ENCODE measurements around the gene CARD8.
"Not testable (repeated sequence)": the region's sequence is repeated elsewhere in the genome, so short reads cannot be mapped to it uniquely, and the experiment has no call there.

The CARD8 gene

GRCh38 chr19:48247212-48247611 is 8.5 kb downstream of the CARD8 start:
- no peak overlapping the region for H3K27ac ChIP-seq
- no peak for TF ChIP-seq ZFX (IDR thresholded peaks at IDR 0.05; ENCODE audit: borderline replicate concordance)
- TF ChIP-seq, protein P1, sequence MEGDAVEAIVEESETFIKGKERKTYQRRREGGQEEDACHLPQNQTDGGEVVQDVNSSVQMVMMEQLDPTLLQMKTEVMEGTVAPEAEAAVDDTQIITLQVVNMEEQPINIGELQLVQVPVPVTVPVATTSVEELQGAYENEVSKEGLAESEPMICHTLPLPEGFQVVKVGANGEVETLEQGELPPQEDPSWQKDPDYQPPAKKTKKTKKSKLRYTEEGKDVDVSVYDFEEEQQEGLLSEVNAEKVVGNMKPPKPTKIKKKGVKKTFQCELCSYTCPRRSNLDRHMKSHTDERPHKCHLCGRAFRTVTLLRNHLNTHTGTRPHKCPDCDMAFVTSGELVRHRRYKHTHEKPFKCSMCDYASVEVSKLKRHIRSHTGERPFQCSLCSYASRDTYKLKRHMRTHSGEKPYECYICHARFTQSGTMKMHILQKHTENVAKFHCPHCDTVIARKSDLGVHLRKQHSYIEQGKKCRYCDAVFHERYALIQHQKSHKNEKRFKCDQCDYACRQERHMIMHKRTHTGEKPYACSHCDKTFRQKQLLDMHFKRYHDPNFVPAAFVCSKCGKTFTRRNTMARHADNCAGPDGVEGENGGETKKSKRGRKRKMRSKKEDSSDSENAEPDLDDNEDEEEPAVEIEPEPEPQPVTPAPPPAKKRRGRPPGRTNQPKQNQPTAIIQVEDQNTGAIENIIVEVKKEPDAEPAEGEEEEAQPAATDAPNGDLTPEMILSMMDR (IDR thresholded peaks at IDR 0.05), result no peak

GRCh38 chr19:48246101-48246500 is 9.6 kb downstream of the CARD8 start:
- TF ChIP-seq, protein P1 (IDR thresholded peaks at IDR 0.05), result no peak
- TF ChIP-seq ZFX (IDR thresholded peaks at IDR 0.05; ENCODE audit: borderline replicate concordance), result no peak
- H3K27ac ChIP-seq, result no peak overlapping the region; the same call in 1 of the 2 replicates

DNA sequence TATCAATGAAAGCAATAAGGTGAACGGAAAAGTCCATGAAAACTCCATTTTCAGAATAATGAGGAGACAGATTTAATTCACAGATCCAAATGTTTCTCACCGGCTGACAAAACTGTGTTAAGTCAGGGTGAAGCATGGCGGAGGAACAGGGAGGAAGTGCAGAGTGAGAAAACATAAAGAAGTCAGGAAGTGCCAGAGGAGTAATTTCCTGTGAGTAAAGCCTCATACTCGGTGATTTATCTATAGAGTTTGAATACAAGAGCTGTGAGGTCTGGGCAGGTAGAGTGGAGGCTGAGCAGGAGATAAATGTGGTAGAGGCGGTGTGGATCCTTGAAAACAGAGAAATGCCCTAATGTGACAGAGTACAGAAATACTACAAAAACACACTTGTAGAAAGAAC is 11.4 kb downstream of the CARD8 start:
- H3K27ac ChIP-seq, result no peak overlapping the region
- TF ChIP-seq, protein P1 (IDR thresholded peaks at IDR 0.05), result no peak
- no peak for TF ChIP-seq ZFX (IDR thresholded peaks at IDR 0.05; ENCODE audit: borderline replicate concordance)

- not testable (repeated sequence) for H3K27ac ChIP-seq
Observed at GRCh38 chr19:48241771-48242170, 13.9 kb downstream of the CARD8 start.

- no peak for TF ChIP-seq ZFX (IDR thresholded peaks at IDR 0.05; ENCODE audit: borderline replicate concordance)
- TF ChIP-seq, protein P1 (IDR thresholded peaks at IDR 0.05), result no peak
- H3K27ac ChIP-seq, result no peak overlapping the region
Observed at GRCh38 chr19:48239582-48240141, 16.1 kb downstream of the CARD8 start.

GRCh38 chr19:48239120-48239519 is 16.6 kb downstream of the CARD8 start:
- H3K27ac ChIP-seq, result no peak overlapping the region
- TF ChIP-seq, protein P1 (IDR thresholded peaks at IDR 0.05), result no peak
- TF ChIP-seq ZFX (IDR thresholded peaks at IDR 0.05; ENCODE audit: borderline replicate concordance), result no peak

DNA sequence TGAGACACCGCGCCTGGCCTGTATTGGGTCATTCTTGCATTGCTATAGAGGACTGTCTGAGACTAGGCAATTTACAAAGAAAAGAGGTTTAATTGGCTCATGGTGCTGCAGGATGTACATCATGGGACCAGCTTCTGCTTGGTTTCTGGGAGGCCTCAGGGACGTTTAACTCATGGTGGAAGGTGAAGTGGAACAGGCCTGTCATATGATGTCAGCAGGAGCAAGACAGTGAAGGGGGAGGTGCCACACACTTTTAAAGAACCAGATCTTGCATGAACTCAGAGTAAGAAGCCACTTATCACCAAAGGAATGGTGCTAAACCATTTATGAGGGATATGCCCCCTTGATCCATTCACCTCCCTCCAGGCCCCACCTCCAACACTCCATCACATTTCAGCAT is 18.7 kb downstream of the CARD8 start:
- TF ChIP-seq, protein P1 (IDR thresholded peaks at IDR 0.05), result no peak
- no peak for TF ChIP-seq ZFX (IDR thresholded peaks at IDR 0.05; ENCODE audit: borderline replicate concordance)
- H3K27ac ChIP-seq, result no peak overlapping the region

GRCh38 chr19:48230555-48231129 is 25.1 kb downstream of the CARD8 start:
- H3K27ac ChIP-seq, result no peak overlapping the region
- no peak for TF ChIP-seq ZFX (IDR thresholded peaks at IDR 0.05; ENCODE audit: borderline replicate concordance)
- TF ChIP-seq, protein P1 (IDR thresholded peaks at IDR 0.05), result no peak

Data from 22Rv1 (cell line).